Suprapubic skin (tissue), 3 donors: ENCODE data around the gene NKAP.

Source experiments
- CTCF ChIP-seq, 2 donors: fragments of 200-600 bp in 1 of 2; fragments of 450-650 bp in 1 of 2; sonication (generic) in 1 of 2; IDR thresholded peaks; one replicate each; pipeline ENCODE4 v1.5.1; 2016 to 2019; ENCODE audit warnings: antibody characterized with exemption in 2 of 2, mild to moderate bottlenecking in 1 of 2, moderate library complexity in 1 of 2
- EP300 ChIP-seq: sonication (generic); formaldehyde crosslinking; IDR thresholded peaks from one replicate; pipeline ENCODE4 v1.6.1; 2017; ENCODE audit warnings: antibody characterized with exemption

GRCh38 chrX:119983494-119983893, 39.9 kb upstream of the NKAP start:
- TF ChIP-seq EP300 (no peak), CTCF (IDR thresholded peaks at IDR 0.05) (no peak)
